ENCODE measurements around the gene BICDL2.

- no peak for TF ChIP-seq L3MBTL2 (conservative IDR thresholded peaks at IDR 0.05)
- TF ChIP-seq FOXA1 (IDR thresholded peaks at IDR 0.05): no peak
- TF ChIP-seq FOXM1 (IDR thresholded peaks at IDR 0.05; ENCODE audit: borderline replicate concordance): no peak
- no peak for TF ChIP-seq ARNT (IDR thresholded peaks at IDR 0.05)
- no peak for TF ChIP-seq FOXK2 (IDR thresholded peaks at IDR 0.05)
- no peak for TF ChIP-seq CTBP1 (IDR thresholded peaks at IDR 0.05; ENCODE audit: borderline replicate concordance)
- TF ChIP-seq SP1 (IDR thresholded peaks at IDR 0.05): no peak
- no peak for TF ChIP-seq LEF1 (IDR thresholded peaks at IDR 0.05; ENCODE audit: borderline replicate concordance)
- TF ChIP-seq BHLHE40 (IDR thresholded peaks at IDR 0.05; ENCODE audit: borderline replicate concordance): no peak
- no peak for TF ChIP-seq TARDBP (IDR thresholded peaks at IDR 0.05)
Measured at GRCh38 chr16:2979669-2980226, 57.0 kb downstream of the BICDL2 start.
